PC-3 (cell line): ENCODE measurements around the gene TRIM47. TPM values are rescaled to one million over a fixed set of nuclear protein-coding genes. Genes with fewer than 3 reads are reported as not detected.

Experiments
- ATAC-seq: fragments of 200-7000 bp; cut with Tn5 transposase; 2 replicates; pipeline ENCODE4 v1.9.1; 2020; ENCODE audit warnings: mild to moderate bottlenecking, moderate library complexity
- BruUV-seq: library from RNA; stranded (reverse); fragments of 400-500 nt; replicated peaks from 2 replicates; lab custom pipeline; 2021; lab: Mats Ljungman, UMichigan
- CTCF ChIA-PET: fragments of 300-600 bp; sonication (Branson Sonifier 250); formaldehyde crosslinking; loops from one replicate; lab custom pipeline; 2022; ENCODE audit warnings: antibody characterized with exemption; lab: Charles Lee
- POLR2A ChIA-PET: fragments of 300-600 bp; sonication (Branson Sonifier 250); formaldehyde crosslinking; loops from one replicate; lab custom pipeline; 2022; ENCODE audit warnings: antibody characterized with exemption; ENCODE audit not compliant: unreplicated experiment; lab: Charles Lee
- DNase-seq: peaks from one replicate; pipeline ENCODE4 v3.0.0-alpha.2; 2015
- H2AFZ ChIP-seq: fragments of 300-600 bp; sonication (generic); 2 replicates; pipeline ENCODE4 v1.6.0; 2016; ENCODE audit warnings: antibody characterized with exemption, low read length
- H3F3A ChIP-seq: fragments of 300-600 bp; sonication (generic); one replicate; pipeline ENCODE4 v1.6.0; 2017; ENCODE audit warnings: antibody characterized with exemption, low read length, control low read depth, mild to moderate bottlenecking; ENCODE audit not compliant: unreplicated experiment
- H3K27ac ChIP-seq: fragments of 300-600 bp; sonication (generic); 2 replicates; pipeline ENCODE4 v1.5.1; 2016; ENCODE audit warnings: mild to moderate bottlenecking, low read length
- H3K27me3 ChIP-seq: fragments of 300-600 bp; sonication (generic); 2 replicates; pipeline ENCODE4 v1.6.1; 2016; ENCODE audit warnings: low read length, mixed read lengths
- H3K36me3 ChIP-seq: fragments of 300-600 bp; sonication (generic); 2 replicates; pipeline ENCODE4 v1.6.1; 2016; ENCODE audit warnings: low read depth, mixed run types, low read length, mixed read lengths
- H3K4me1 ChIP-seq: fragments of 300-600 bp; sonication (generic); 2 replicates; pipeline ENCODE4 v1.5.1; 2016; ENCODE audit warnings: low read length; ENCODE audit not compliant: insufficient read depth
- H3K4me2 ChIP-seq: fragments of 300-600 bp; sonication (generic); 2 replicates; pipeline ENCODE4 v1.6.0; 2016; ENCODE audit warnings: low read length
- H3K4me3 ChIP-seq: fragments of 300-600 bp; sonication (generic); 2 replicates; pipeline ENCODE4 v1.5.1; 2016; ENCODE audit warnings: mild to moderate bottlenecking, low read length, mixed read lengths
- H3K79me2 ChIP-seq: fragments of 300-600 bp; sonication (generic); 2 replicates; pipeline ENCODE4 v1.6.1; 2017; ENCODE audit warnings: low read length, mixed read lengths
- H3K9ac ChIP-seq: fragments of 300-600 bp; sonication (generic); 2 replicates; pipeline ENCODE4 v1.6.0; 2016; ENCODE audit warnings: mild to moderate bottlenecking, low read length
- H3K9me2 ChIP-seq: fragments of 300-600 bp; sonication (generic); replicated peaks from 2 replicates; pipeline ENCODE4 v1.6.1; 2016; ENCODE audit warnings: mixed run types, low read length, mixed read lengths
- H3K9me3 ChIP-seq: fragments of 300-600 bp; sonication (generic); 2 replicates; pipeline ENCODE4 v1.6.1; 2016; ENCODE audit warnings: low read length, mixed read lengths
- H4K20me1 ChIP-seq: fragments of 300-600 bp; sonication (generic); 2 replicates; pipeline ENCODE4 v1.6.1; 2016; ENCODE audit warnings: low read length, mixed read lengths
- CTCF ChIP-seq: fragments of 300-600 bp; sonication (generic); conservative IDR thresholded peaks from 2 replicates; pipeline ENCODE4 v1.5.1; 2017; ENCODE audit warnings: antibody characterized with exemption, low read depth, mild to moderate bottlenecking, low read length
- EZH2 ChIP-seq: fragments of 300-600 bp; sonication (generic); IDR thresholded peaks from one replicate; pipeline ENCODE4 v1.6.1; 2017; ENCODE audit warnings: antibody characterized with exemption, mild to moderate bottlenecking, low read length; ENCODE audit not compliant: unreplicated experiment
- EZH2phosphoT487 ChIP-seq: fragments of 300-600 bp; sonication (generic); IDR thresholded peaks from 2 replicates; pipeline ENCODE4 v1.6.1; 2018; ENCODE audit warnings: mild to moderate bottlenecking, antibody characterized with exemption, low read length, borderline replicate concordance
- intact Hi-C: fragments of 100-400 bp; cut with micrococcal nuclease; formaldehyde crosslinking; loops from 2 replicates; pipeline ENCODE4 v1.9.0; 2023
- total RNA-seq: library from RNA; depleted of rRNA; stranded (reverse); fragments of >200 nt; gene quantifications from 2 replicates; pipeline ENCODE4 v1.2.3, GENCODE V29; 2014

TRIM47 gene
- total RNA-seq, 1 experiment from 2014 or later, result 73.7 TPM

- no peak for TF ChIP-seq EZH2
- TF ChIP-seq EZH2phosphoT487, result no peak
- no peak for TF ChIP-seq CTCF
- BruUV-seq, result no TSS peak
- Histone ChIP-seq H3K4me3 (no peak overlapping the region), H3K79me2 (peaks cover 7% of the 10 kb centered on the region; the same call in 1 of the 2 replicates), H2AFZ (no peak overlapping the region), H3K36me3 (peaks cover 7% of the 10 kb centered on the region; the same call in 1 of the 2 replicates), H3K27ac (no peak overlapping the region), H3K9me3 (no peaks in the 10 kb centered on the region), H3K4me2 (no peak overlapping the region), H4K20me1 (no peaks in the 10 kb centered on the region), H3F3A (peaks cover 5% of the 10 kb centered on the region), H3K4me1 (peaks cover 39% of the 10 kb centered on the region), H3K9me2 (no peaks in the 10 kb centered on the region), H3K27me3 (no peaks in the 10 kb centered on the region), H3K9ac (no peak overlapping the region)
- ChIA-PET CTCF (no interaction called here), POLR2A (no interaction called here)
- intact Hi-C loops, result no loop called here
- ATAC-seq, result no peak
- no peak for DNase-seq
These were observed 36.0 kb downstream of the TRIM47 start for GRCh38 chr17:75842411-75842810.

GRCh38 chr17:75840799-75841164 lies 37.6 kb downstream of the TRIM47 start:
- Histone ChIP-seq H3K36me3 (no peaks in the 10 kb centered on the region; the same call in 1 of the 2 replicates), H3K9ac (no peak overlapping the region), H3K4me3 (no peak overlapping the region), H3K4me2 (no peak overlapping the region), H3K27ac (no peak overlapping the region), H3K9me2 (no peaks in the 10 kb centered on the region), H3K4me1 (peaks cover 25% of the 10 kb centered on the region), H3K9me3 (no peaks in the 10 kb centered on the region), H3K27me3 (no peaks in the 10 kb centered on the region), H2AFZ (no peak overlapping the region), H3K79me2 (peaks cover 7% of the 10 kb centered on the region; the same call in 1 of the 2 replicates), H4K20me1 (no peaks in the 10 kb centered on the region), H3F3A (peaks cover 5% of the 10 kb centered on the region)
- POLR2A ChIA-PET, result no interaction called here
- intact Hi-C loops, result no loop called here
- ATAC-seq (no peak), DNase-seq (no peak)
- BruUV-seq, result no TSS peak
- TF ChIP-seq EZH2, result no peak
- TF ChIP-seq EZH2phosphoT487, result no peak
- TF ChIP-seq CTCF, result no peak
- CTCF ChIA-PET, result interaction anchor here (0.7 kb wide), 1 partner anchor 35 kb away, joined by 3 read pairs; no protein-coding TSS in a partner anchor

GRCh38 chr17:75839942-75840798 lies 38.2 kb downstream of the TRIM47 start:
- Histone ChIP-seq H3K27ac (no peak overlapping the region), H3K9ac (no peak overlapping the region), H3F3A (no peaks in the 10 kb centered on the region), H3K4me3 (no peak overlapping the region), H3K9me2 (no peaks in the 10 kb centered on the region), H3K79me2 (peaks cover 7% of the 10 kb centered on the region; the same call in 1 of the 2 replicates), H3K36me3 (no peaks in the 10 kb centered on the region; the same call in 1 of the 2 replicates), H3K9me3 (no peaks in the 10 kb centered on the region), H2AFZ (no peak overlapping the region), H3K4me1 (peaks cover 19% of the 10 kb centered on the region), H4K20me1 (no peaks in the 10 kb centered on the region), H3K4me2 (no peak overlapping the region), H3K27me3 (no peaks in the 10 kb centered on the region)
- no TSS peak for BruUV-seq
- TF ChIP-seq EZH2 (no peak), CTCF (no peak), EZH2phosphoT487 (no peak)
- ChIA-PET CTCF (interaction anchor here (0.7 kb wide), 2 partner anchors 36 to 37 kb away, joined by 3 to 6 read pairs; no protein-coding TSS in a partner anchor), POLR2A (no interaction called here)
- intact Hi-C loops, result no loop called here
- ATAC-seq (no peak), DNase-seq (no peak)
